Colonic mucosa (tissue), 4 donors: Measurements from ENCODE around the gene SDHB. TPM values are rescaled to one million over a fixed set of nuclear protein-coding genes. Genes with fewer than 3 reads are reported as not detected.
A peak's percentile ranks its signal among the peaks of the same experiment; 100 is the strongest.

Source experiments
- DNase-seq: peaks from one replicate; pipeline ENCODE4 v3.0.0-alpha.2; 2020
- H3K27ac ChIP-seq: fragments of 200-600 bp; one replicate; pipeline ENCODE4 v1.8.0; 2021
- H3K27me3 ChIP-seq: fragments of 200-600 bp; one replicate; pipeline ENCODE4 v1.8.0; 2021
- H3K36me3 ChIP-seq: fragments of 200-600 bp; one replicate; pipeline ENCODE4 v1.8.0; 2021
- H3K4me1 ChIP-seq: fragments of 200-600 bp; one replicate; pipeline ENCODE4 v1.8.0; 2021; ENCODE audit warnings: mild to moderate bottlenecking
- H3K4me3 ChIP-seq: fragments of 200-600 bp; one replicate; pipeline ENCODE4 v1.8.0; 2021
- H3K9ac ChIP-seq, 2 donors: one replicate each; pipeline ENCODE4 v1.7.0; 2013; ENCODE audit warnings: control low read depth in 2 of 2, low read depth in 2 of 2, low read length in 2 of 2
- H3K9me3 ChIP-seq: fragments of 200-600 bp; one replicate; pipeline ENCODE4 v1.8.0; 2021
- CTCF ChIP-seq: fragments of 200-600 bp; IDR thresholded peaks from one replicate; pipeline ENCODE4 v1.8.0; 2022; ENCODE audit warnings: antibody characterized with exemption, mild to moderate bottlenecking
- intact Hi-C: fragments of 100-400 bp; cut with DNase I; formaldehyde crosslinking; loops from one replicate; pipeline ENCODE4 v1.14.1; 2022
- total RNA-seq, 2 donors: library from RNA; stranded (reverse); fragmentation: NEBNext Ultra II Directional in 1 of 2; extraction: Animal tissue kit (Norgen Biotek cat#: 25700) in 1 of 2; gene quantifications; one replicate each; pipeline ENCODE4 v1.2.1, GENCODE V29; 2021
- donor health status: healthy.
- donor health status: DM: no; HTN: no; CAD: no.
- donor health status: DM: no; HTN: no; CAD: no.

The SDHB gene
- total RNA-seq, 2 donors from 2014 or later = 208 to 229 TPM

- H3K4me3 ChIP-seq = no peak overlapping the region
- H3K9ac ChIP-seq = no peak overlapping the region
- no peaks in the 10 kb centered on the region for H3K27me3 ChIP-seq
- no peaks in the 10 kb centered on the region for H3K4me1 ChIP-seq
- no peak for DNase-seq
- no peaks in the 10 kb centered on the region for H3K9me3 ChIP-seq
- H3K27ac ChIP-seq = no peak overlapping the region
- intact Hi-C loops = no loop called here
- peaks cover 4% of the 10 kb centered on the region for H3K36me3 ChIP-seq
- TF ChIP-seq CTCF = peak; percentile 69
Measured at GRCh38 chr1:17045634-17046333, 8.0 kb downstream of the SDHB start.

DNA sequence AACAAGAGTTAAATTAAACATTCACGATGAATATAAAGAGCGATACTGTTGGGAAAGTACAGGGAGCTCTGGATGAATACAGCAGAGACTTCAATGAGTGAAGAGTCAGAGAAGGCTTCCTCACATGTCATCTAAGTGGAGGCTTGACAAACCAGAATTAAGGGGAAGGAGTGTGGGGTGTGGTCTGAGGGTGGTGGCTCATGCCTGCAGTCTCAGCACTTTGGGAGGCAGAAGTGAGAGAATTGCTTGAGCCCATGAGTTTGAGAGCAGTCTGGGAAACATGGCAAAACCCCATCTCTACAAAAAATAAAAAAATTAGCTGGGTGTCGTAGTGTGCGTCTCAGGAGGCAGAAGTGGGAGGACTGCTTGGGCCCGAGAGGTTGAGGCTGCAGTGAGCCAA is 8.7 kb downstream of the SDHB start:
- Histone ChIP-seq H3K4me1 (no peaks in the 10 kb centered on the region), H3K36me3 (peaks cover 4% of the 10 kb centered on the region), H3K9me3 (no peaks in the 10 kb centered on the region), H3K27ac (no peak overlapping the region), H3K27me3 (no peaks in the 10 kb centered on the region), H3K9ac (no peak overlapping the region), H3K4me3 (no peak overlapping the region)
- DNase-seq = no peak
- intact Hi-C loops = no loop called here
- TF ChIP-seq CTCF = no peak

DNA sequence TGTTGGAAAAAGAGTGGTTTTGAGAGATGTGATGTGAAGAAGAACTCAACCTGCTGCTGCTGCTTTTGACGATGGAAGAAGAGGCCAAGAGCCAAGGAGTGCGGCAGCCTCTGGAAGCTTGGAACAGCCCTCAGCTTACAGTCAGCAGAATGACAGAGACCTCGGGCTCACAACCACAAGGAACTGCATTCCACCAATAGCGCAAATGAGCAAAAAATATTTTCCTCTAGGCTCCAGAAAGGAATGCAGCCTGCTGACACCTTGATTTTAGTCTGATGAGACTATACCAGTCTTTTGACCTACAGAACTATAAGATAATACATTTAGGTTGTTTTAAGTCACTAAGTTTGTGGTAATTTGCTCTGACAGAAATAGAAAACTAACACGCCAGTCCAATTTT is 10.2 kb downstream of the SDHB start:
- no peak for TF ChIP-seq CTCF
- Histone ChIP-seq H3K36me3 (peaks cover 4% of the 10 kb centered on the region), H3K27me3 (no peaks in the 10 kb centered on the region), H3K9me3 (no peaks in the 10 kb centered on the region), H3K4me3 (no peak overlapping the region), H3K4me1 (no peaks in the 10 kb centered on the region), H3K27ac (no peak overlapping the region), H3K9ac (no peak overlapping the region)
- intact Hi-C loops = loop anchor here (5.0 kb wide), 1 partner anchor 86 kb away; no protein-coding TSS in a partner anchor
- no peak for DNase-seq

DNA sequence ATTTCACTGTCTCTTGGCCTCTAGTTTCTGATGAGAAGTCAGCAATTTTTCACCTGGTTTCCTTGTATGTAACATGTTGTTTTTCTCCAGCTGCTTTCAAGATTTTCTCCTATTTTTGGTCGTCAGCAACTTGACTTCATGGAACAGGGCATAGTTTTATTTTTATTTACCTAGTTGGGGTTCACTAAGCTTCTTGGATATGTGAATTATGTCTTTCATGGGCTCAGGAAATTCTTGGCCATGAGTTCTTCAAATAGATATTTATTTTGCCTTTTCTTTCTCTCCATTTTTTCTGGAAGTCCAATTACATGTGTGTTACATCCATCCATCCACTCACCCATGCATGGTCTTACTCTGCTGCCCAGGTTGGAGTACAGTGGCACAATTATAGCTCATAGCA is 13.7 kb downstream of the SDHB start:
- H3K36me3 ChIP-seq = peaks cover 4% of the 10 kb centered on the region
- no peak overlapping the region for H3K9ac ChIP-seq
- DNase-seq = no peak
- H3K4me1 ChIP-seq = no peaks in the 10 kb centered on the region
- no peaks in the 10 kb centered on the region for H3K27me3 ChIP-seq
- intact Hi-C loops = loop anchor here (5.0 kb wide), 1 partner anchor 83 kb away; no protein-coding TSS in a partner anchor
- no peaks in the 10 kb centered on the region for H3K9me3 ChIP-seq
- no peak overlapping the region for H3K27ac ChIP-seq
- no peak overlapping the region for H3K4me3 ChIP-seq
- TF ChIP-seq CTCF = no peak

- no peaks in the 10 kb centered on the region for H3K4me1 ChIP-seq
- no peak for TF ChIP-seq CTCF
- no peaks in the 10 kb centered on the region for H3K36me3 ChIP-seq
- no peaks in the 10 kb centered on the region for H3K27me3 ChIP-seq
- no peak overlapping the region for H3K4me3 ChIP-seq
- intact Hi-C loops = no loop called here
- H3K27ac ChIP-seq = no peak overlapping the region
- DNase-seq = no peak
- no peaks in the 10 kb centered on the region for H3K9me3 ChIP-seq
- no peak overlapping the region for H3K9ac ChIP-seq
Measured at GRCh38 chr1:17039522-17039921, 14.3 kb downstream of the SDHB start.
